Measurements from ENCODE around the gene ARHGAP23.
"Not testable (repeated sequence)": the region's sequence is repeated elsewhere in the genome, so short reads cannot be mapped to it uniquely, and the experiment has no call there.

ARHGAP23 gene

DNA sequence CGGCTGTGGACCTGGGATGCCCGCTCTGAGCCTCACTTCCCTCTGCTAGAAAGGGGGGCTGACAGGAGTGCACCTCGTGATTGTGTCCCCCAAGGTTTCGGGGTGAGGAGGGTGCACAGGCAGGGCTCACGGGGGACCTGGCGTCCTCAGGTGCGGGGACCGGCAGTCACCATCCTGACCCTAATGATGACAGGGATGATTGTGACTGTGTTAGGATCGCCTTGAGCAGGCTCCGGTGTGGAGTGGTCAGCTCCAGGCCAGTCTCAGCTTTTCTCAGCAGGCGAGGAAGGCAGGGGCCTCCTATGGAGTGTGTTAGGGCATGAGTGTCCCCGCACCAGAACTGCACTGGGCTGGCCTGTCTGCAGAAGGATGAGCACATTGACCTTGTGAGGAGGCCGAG is 49.7 kb downstream of the ARHGAP23 start:
- peak in 3 of 10 donors; percentile 40 to 69 (median 57) for DNase-seq
- intact Hi-C loops (cut with DNase I) = not testable (repeated sequence)

DNA sequence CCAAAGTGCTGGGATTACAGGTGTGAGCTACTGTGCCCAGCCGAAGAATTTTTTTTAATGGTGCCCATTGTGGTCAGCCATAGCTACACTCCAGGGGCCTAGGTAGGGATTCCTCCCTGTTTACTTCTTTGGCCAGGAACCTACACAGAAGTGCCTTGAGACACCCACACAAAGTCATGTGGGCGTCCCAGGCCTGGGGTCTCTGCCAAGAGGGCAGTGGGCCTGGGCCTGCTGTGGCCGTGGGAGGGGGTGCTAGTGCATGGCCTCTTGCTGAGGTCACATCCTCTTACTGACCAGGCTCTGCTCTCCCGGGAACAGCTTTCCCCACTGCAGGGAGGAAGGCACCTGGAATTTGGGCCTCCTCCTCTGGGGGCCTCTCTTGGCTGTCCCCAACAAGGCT is 50.4 kb downstream of the ARHGAP23 start:
- intact Hi-C loops (cut with DNase I) = not testable (repeated sequence)

DNA sequence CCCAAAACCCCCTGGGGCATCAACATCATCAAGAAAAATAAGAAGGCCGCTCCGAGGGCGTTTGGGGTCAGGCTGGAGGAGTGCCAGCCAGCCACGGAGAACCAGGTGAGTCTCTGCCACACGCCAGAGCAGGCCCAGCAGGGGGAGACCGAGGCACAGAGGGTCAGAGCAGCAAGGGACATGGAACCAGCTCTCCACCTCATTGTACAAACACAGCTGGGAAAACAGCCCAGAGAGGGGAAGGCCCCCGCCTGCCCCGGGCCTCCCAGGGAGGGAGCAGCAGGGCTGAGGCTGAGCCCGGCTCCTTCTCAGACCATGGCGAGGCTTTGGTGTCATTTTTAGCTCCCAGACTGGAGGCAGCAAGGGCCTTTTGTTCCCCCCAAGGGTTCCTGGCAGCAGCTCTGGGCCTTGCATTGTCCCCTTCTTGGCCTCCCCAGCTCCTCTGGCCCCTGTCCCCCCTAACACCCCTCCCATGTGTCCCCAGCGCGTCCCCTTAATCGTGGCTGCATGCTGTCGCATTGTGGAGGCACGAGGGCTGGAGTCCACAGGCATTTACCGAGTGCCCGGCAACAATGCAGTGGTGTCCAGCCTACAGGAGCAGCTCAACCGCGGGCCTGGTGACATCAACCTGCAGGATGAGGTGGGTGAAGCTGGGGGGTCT is 53.9 kb downstream of the ARHGAP23 start:
- intact Hi-C loops (cut with DNase I) = loop anchor here (5.0 kb wide), 2 partner anchors 40 to 60 kb away; no protein-coding TSS in a partner anchor
- DNase-seq = peak in 9 of 10 donors; percentile 45 to 96 (median 67)

More for the DNA sequence above, 50.4 kb downstream of the ARHGAP23 start:
- peak in 2 of 10 donors; percentile 27 to 45 for DNase-seq

DNA sequence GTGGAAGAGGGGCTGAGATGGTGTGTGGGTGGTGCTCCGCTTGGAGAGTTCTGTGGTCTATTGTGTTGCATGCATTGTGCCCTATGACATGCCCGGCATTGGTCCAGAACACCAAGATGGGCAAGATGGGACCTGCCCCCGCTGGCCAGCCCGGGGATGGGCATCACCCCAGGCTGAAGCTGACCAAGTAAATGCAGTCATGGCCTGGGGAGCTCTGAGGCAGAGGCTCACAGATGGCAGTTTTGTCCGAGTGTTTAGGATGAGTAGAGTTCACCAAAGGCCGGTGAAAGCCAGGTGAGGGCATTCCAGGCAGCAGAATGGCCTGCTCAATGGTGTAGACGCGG is 54.4 kb downstream of the ARHGAP23 start:
- peak in 1 of 10 donors; percentile 43 for DNase-seq
- intact Hi-C loops (cut with DNase I) = loop anchor here (5.0 kb wide), 2 partner anchors 40 to 60 kb away; no protein-coding TSS in a partner anchor

DNA sequence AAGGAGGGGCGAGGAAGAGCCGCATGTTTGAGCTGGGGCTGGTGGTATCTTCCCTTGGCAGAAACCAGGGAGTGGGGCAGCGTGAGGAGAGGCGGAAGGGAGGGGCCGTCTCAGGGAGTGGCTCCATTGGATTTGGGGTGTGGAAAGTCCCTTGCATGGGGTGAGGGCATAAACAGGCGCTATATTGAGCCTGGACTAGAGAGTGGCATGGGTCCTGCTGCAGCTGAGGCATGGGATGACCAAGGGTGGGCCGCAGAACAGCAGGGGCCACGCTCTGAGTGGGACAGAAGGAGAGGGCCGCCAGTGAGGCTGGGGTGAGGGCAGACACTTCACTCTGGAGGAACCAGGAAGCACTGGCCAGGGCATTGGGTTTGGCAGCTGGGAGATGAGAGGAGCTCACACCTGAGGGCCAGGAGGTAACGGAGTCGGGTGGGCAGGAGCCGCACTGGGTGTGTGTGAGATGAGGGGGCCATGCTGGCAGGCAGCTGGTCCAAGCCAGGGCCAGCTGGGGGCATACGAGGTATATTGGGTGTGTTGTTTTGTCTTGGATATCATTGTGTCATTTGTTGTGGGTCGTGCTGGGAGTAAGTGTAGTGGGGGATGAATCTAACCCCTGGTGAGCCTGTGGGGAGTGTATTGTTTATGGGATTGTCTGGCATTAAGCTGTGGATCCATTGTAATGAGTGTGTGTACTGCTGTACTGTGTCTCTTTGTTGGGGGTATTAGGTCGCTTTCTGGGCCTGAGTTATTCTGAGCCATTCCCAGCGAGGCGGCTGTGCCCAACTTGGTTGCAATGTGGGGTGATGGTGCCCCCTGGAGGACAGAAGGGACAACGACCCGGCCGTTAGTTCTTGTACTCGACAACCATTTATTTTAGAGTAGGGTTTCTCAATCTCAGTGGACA is 56.2 kb downstream of the ARHGAP23 start:
- intact Hi-C loops (cut with DNase I) = loop anchor here (5.0 kb wide), 2 partner anchors 42 to 62 kb away; no protein-coding TSS in a partner anchor
- DNase-seq = peak; percentile 72 to 98 (median 86)

DNA sequence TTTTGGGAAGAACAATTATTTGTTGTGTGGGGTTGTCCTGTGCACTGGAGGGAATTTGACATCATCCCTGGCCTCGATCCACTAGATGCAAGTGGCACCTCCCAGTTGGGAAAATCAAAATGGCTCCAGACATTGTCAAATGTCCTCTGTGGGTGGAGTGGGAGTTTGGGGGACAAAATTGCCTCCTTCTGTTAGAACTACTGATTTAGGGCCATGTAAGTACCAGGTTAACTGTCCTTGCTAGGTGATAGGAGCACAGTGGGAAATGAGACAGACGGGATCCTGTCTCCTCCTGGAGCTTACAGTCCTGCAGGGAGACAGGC is 56.8 kb downstream of the ARHGAP23 start:
- no peak for DNase-seq
- intact Hi-C loops (cut with DNase I) = no loop called here

DNA sequence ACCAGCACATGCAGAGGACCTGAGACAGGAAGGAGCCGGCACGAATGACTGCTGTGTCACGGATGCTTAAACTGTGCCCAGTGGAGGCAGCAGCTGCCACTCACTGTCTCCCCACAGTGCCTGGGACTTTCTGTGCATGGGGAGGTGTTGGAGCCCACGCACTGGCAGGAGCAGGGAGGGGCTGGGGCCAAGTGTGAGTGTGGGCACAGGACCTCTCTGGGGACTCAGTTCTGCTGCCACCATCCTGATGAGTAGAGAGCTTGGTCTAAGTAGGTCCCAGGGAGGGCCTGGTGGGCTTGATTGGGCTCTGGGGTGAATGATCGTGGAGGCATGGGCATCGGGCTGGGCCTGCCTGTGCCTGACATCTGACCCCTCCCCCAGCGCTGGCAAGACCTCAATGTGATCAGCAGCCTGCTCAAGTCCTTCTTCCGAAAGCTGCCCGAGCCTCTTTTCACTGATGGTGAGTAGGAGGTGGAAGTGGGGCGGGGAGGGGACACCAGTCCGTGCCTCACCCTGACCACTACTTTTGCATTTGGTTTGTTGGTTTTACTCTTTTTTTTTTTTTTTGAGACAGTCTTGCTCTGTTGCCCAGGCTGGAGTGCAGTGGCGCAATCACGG is 57.5 kb downstream of the ARHGAP23 start:
- peak in 5 of 10 donors; percentile 54 to 92 (median 84) for DNase-seq
- intact Hi-C loops (cut with DNase I) = not testable (repeated sequence)

DNA sequence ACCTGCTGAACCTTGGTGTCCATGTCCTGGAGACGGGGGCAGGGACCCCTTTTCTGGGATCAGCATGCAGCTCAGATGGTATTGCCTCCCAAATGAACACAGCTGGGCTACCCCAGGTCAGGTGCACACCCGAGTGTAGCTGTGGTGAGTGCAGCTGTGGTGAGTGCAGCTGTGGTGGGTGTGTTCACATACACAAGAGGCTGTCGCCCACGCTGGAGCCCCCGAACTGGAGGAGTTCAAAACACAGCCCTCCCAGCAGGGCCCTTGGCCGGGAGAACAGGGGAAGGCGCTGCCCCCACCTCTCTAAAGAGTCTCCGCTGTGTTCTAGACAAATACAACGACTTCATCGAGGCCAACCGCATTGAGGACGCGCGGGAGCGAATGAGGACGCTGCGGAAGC is 61.5 kb downstream of the ARHGAP23 start:
- DNase-seq = not testable (repeated sequence)
- intact Hi-C loops (cut with DNase I) = loop anchor here (5.0 to 10.0 kb wide), 2 partner anchors 95 to 173 kb away; no protein-coding TSS in a partner anchor

DNA sequence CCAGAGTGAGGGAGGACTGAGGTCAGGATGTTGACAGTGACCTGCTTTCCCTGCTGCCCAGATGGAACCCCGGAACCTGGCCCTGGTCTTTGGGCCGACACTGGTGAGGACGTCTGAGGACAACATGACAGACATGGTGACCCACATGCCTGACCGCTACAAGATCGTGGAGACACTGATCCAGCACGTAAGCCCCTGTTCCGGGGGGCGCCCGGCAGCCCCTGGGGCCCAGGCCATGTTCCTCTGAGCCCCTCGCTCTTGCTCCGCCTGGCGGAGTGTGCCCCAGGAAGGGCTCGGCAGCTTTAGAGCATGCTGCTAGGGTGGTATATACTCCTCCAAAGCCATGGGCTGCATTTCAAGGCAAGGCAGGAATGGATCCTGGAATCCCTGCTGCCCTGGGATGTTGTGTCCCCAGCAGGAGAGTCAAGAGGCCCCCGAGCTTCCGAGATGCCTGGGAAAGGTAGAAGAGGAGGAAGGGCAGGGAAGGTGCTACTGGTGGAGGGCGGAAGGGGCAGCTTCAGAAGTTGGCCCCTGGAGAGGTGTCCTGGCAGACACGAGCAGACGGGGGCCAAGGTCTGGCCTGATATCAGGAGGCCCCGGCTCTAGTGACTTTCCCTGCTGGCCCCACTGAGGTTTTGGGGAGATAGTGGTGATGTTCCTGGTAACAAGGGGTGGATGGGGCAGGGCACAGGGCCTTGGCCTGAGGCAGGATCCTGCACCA is 63.2 kb downstream of the ARHGAP23 start:
- peak in 1 of 10 donors; percentile 65 for DNase-seq
- intact Hi-C loops (cut with DNase I) = loop anchor here (5.0 to 10.0 kb wide), 2 partner anchors 93 to 171 kb away; no protein-coding TSS in a partner anchor

DNA sequence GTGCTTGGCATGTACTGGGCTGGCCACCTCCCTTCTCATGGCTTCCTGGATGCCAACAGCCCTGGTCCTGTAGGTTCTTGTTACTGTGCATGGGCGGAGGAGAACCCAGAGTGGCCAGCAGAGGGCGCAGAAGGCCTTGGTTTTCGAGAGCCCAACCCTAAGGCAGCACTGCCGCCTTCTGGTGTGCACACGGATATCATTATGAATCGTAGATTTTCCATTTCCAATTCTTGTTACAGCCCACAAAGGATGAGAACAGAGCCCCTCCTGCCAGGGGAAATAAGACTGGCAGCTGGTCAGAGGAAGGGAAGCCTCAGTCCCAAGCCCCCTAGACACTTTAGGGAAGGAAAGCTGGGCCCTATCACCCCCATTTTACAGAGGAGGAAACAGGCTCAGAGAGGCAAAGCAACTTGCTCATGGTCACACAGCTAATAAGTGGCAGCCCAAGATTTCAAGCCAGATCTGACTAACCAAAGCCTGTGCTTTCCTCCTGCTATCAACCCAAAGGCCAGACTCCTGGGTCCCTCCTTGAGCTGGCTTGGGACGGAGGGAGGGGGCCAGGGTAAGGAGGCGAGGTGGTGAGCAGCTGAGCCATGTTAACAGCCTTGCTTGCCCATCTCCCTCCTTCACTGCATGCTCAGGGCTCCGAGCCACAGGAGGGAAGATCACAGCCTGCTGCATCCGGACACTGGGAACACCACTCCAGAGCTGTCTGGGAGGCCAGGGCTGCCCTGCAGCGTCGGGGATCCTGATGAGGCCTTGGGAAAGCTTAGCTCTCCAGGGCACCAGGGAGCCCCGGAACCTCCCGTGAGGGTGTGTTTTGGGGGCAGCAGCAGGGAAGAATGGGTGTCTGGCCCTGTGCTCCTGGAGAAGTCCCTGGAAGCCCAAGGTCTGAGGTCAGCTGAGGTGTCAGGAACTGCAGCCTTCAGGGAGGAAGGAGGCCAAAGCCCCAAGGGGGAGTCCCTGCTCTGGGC is 64.1 kb downstream of the ARHGAP23 start:
- intact Hi-C loops (cut with DNase I) = loop anchor here (5.0 to 10.0 kb wide), 2 partner anchors 92 to 170 kb away; no protein-coding TSS in a partner anchor
- peak; percentile 85 to 99 (median 93) for DNase-seq

DNA sequence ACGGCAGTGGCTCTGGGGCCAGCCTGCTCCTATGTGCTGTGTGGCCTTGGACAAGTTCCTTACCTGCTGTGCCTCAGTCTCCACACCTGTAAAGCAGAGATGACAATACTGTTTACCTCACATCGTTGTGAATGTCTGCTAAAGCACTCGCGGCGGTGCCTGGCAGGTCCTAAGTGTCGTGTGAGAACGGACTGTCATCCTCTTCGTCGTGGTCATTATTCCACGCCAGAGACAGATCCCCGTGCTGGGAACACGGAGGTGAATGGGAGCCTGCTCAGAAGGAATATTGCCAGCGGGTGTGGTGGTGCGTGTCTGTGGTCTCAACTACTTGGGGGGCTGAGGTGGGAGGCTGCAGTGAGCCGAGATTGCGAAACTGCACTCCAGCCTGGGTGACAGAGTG is 65.9 kb downstream of the ARHGAP23 start:
- intact Hi-C loops (cut with DNase I) = loop anchor here (5.0 to 10.0 kb wide), 2 partner anchors 91 to 168 kb away; no protein-coding TSS in a partner anchor
- DNase-seq = peak in 3 of 10 donors; percentile 2 to 60 (median 50)

DNA sequence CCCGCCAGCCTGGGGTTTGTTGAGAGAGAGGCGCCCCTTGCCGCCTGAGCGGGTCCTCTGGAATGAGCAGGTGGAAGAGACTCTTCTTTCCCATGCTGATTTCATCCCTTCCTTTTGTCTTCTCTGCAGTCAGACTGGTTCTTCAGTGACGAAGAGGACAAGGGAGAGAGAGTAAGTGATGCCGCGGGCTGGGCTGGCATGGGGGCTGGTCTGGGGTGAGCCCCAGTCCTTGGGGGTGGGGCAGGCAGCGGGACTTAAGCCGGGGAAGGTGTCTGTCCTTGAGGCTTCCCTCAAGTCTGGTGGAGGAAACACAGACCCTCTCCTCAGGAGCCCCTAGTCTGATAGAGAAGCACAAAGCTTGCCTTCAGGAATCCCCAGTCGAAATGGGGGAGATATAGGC is 69.4 kb downstream of the ARHGAP23 start:
- intact Hi-C loops (cut with DNase I) = loop anchor here (10.0 kb wide), 1 partner anchor 87 kb away; no protein-coding TSS in a partner anchor
- peak in 1 of 10 donors; percentile 56 for DNase-seq

DNA sequence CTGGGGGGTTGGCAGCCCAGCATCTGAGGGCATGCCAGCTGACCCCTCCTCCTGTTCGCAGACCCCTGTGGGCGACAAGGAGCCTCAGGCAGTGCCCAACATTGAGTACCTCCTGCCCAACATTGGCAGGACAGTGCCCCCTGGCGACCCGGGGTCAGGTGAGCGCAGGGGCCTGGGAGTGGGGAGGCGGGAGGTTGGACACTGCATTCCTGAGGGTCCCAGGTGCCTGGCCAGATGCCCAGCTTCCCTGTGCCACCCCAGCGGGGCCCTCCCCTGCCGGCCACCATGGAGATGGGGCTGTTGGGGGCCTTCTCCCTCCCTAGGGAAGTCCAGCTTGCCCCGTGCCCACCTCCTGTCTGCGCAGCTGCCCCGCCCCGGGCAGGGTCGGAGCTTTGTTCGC is 70.1 kb downstream of the ARHGAP23 start:
- intact Hi-C loops (cut with DNase I) = loop anchor here (10.0 kb wide), 1 partner anchor 86 kb away; no protein-coding TSS in a partner anchor
- DNase-seq = peak in 3 of 10 donors; percentile 55 to 80 (median 77)

DNA sequence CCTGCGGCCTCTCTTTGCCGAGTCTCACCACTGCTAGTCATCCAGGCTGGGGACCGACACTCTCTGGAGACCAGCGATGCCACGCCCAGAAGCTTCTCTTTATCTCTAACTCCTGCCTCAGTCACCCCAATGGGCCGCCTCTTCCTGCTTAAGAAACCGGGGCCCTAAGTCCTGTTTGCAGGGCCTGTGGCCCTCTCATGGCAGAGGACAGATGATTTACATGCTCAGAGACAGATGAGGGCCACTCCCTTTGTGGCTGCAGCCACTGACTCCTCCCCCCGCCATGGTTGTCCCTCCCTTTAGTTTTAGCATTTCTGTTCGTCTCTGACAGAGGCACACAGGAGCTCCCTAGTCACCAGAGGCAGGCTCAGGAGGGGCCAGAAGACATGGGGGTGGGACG is 71.0 kb downstream of the ARHGAP23 start:
- DNase-seq = peak in 1 of 10 donors; percentile 24
- intact Hi-C loops (cut with DNase I) = loop anchor here (10.0 kb wide), 1 partner anchor 86 kb away; no protein-coding TSS in a partner anchor

DNA sequence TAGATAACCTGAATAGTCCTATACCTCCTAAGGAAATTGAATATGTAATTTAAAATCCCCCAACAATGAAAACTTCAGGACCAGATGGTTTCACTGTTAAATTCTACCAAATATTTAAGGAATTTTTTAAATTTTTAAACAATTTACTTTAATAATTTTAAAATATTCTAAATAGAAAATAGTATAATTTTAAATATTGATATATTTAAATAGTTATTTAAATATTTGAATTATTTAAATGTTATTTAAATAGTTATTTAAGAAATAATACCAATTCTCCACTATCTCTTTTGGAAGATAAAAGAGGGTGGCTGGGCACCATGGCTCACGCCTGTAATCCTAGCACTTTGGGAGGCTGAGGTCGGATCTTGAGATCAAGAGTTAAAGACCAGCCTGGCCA is 73.5 kb downstream of the ARHGAP23 start:
- DNase-seq; intact Hi-C loops (cut with DNase I): not testable (repeated sequence)

DNA sequence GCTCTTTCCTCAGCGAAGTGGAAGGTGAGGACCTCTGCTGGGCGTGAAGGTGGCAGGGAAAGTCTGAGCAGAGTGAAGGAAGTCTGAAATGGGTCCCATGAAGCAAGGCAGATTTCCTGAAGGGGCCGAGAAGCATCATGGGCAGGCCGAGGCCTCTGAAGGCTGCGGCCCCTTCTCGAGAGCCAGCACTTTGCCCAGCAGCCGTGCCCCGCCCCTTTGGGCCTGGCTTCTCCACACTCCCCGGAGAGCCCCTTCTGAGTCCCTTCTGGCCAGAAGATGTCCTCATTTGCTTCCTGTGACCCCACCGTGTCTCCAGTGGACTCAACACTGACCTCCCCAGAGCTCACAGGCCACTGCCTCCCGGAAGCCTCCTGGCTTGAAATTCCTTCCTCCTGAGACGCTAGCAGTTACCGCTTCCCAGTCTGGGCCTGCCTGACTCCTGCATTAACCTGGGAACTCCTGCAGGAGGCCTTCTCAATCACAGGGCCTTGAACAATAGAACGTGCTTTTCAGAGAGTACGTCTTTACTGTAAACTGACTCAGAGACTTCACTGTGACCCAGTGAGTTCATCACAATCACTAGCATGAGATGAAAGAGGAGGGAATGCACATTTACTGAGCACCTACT is 75.1 kb downstream of the ARHGAP23 start:
- intact Hi-C loops (cut with DNase I) = not testable (repeated sequence)
- peak in 2 of 10 donors; percentile 43 to 70 for DNase-seq

DNA sequence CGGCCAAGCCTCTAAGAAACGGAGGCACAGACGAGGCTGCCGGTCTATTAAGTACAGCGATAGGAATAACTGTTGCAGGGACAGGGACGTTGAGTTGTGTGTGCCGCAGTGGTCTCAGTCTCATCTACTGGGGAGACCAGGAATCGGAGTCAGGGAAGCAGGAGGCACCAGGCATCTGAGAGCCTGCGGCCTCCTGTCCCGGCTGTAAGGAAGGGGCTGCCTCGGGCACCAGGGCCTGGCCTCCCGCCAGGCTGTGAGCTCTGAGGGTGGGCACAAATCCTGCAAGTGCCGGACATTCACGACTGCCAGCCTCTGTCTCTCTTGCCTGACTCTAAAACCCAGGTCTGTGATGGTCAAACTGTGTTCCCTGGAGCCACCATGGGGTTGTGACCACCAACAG is 76.0 kb downstream of the ARHGAP23 start:
- peak in 2 of 10 donors; percentile 52 to 72 for DNase-seq
- intact Hi-C loops (cut with DNase I) = no loop called here

DNA sequence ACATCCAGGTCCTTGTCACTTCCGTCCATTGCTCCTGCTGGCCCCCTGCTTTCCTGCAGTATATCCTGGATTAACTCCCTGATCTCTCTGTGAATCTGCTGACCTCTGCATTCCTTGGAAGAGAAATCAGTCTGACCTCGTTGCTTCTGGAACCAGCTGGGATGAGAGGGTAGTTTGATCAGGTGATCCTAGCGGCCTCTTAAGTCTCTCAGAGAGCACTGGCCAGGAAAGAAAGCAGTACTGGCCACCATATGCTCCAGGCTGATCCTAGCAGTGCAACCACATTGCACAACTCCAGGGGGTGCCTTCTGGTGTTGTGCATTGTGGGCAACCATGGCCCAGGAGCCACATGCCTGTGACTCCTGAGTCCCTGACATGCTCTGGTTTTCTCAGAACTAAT is 79.2 kb downstream of the ARHGAP23 start:
- intact Hi-C loops (cut with DNase I) = loop anchor here (5.0 kb wide), 1 partner anchor 160 kb away; no protein-coding TSS in a partner anchor
- DNase-seq = peak in 2 of 10 donors; percentile 26 to 43

Data from posterior cingulate gyrus (tissue), 11 donors.